ENCODE results near the gene INTS11.

DNA sequence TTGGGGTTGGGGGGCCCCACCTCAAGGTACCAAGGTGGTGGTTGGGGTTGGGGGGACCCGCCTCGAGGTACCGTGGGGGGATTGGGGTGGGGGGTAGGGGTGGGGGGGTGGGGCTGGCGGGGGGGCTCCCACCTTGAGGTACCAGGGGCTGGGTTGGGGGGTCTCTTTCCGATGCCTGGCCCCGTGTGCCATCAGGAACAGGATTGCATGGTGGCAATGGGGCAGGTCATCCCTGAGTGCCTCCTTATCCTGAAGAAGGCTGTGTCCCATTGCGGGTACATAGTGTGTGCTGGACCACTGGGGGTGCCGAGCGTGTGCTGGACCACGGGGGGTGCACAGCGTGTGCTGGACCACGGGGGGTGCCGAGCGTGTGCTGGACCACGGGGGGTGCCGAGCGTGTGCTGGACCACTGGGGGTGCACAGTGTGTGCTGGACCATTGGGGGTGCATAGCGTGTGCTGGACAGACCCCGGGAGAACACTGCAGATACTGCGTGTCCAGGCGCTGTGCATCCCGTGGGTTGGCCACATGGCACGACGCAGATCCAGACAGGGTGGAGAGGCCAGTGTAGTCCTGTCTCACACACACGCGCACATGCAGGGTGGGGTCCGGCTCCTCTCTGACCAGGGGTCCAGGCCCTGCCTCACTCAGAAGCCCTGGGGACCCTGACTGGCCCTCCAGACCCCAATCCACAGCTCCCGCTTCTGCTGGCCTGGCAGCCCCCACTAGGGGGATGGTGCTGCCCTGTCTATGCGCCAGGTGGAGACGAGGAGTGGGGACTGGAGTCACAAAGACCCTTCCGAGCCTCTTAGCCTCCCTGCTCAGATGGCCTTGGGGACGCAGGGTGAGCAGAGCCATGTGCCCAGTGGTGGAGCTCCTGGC is 40.0 kb downstream of the INTS11 start:
- TF ChIP-seq POLR2A (IDR thresholded peaks at IDR 0.05) = no peak
- TF ChIP-seq, protein P1, sequence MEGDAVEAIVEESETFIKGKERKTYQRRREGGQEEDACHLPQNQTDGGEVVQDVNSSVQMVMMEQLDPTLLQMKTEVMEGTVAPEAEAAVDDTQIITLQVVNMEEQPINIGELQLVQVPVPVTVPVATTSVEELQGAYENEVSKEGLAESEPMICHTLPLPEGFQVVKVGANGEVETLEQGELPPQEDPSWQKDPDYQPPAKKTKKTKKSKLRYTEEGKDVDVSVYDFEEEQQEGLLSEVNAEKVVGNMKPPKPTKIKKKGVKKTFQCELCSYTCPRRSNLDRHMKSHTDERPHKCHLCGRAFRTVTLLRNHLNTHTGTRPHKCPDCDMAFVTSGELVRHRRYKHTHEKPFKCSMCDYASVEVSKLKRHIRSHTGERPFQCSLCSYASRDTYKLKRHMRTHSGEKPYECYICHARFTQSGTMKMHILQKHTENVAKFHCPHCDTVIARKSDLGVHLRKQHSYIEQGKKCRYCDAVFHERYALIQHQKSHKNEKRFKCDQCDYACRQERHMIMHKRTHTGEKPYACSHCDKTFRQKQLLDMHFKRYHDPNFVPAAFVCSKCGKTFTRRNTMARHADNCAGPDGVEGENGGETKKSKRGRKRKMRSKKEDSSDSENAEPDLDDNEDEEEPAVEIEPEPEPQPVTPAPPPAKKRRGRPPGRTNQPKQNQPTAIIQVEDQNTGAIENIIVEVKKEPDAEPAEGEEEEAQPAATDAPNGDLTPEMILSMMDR (IDR thresholded peaks at IDR 0.05 in 8 of 11, conservative IDR thresholded peaks at IDR 0.05 in 3 of 11) = no peak
- TF ChIP-seq POLR2AphosphoS5 (IDR thresholded peaks at IDR 0.05) = no peak
